AG04449 (cell line): ENCODE measurements around the gene EDARADD.

Experiments
- CTCF ChIA-PET: fragments of 350-600 bp; formaldehyde crosslinking; extraction: SDS; loops from one replicate; lab custom pipeline; 2021; ENCODE audit warnings: antibody characterized with exemption; lab: Yijun Ruan, JAX
- POLR2A ChIA-PET: fragments of 400-600, 350-600 bp; formaldehyde crosslinking; extraction: SDS; loops from one replicate; lab custom pipeline; 2020; ENCODE audit warnings: antibody characterized with exemption, inconsistent platforms; lab: Yijun Ruan, JAX
- DNase-seq: peaks from one replicate; pipeline ENCODE4 v3.0.0-alpha.2; 2010; ENCODE audit warnings: low read depth, low spot score
- H3K4me3 ChIP-seq: 2 replicates; pipeline ENCODE4 v1.5.1; 2011; ENCODE audit warnings: low read depth, mild to moderate bottlenecking, control low read depth, low read length
- CTCF ChIP-seq: IDR thresholded peaks from one replicate; pipeline ENCODE4 v1.5.1; 2011; ENCODE audit warnings: mild to moderate bottlenecking, moderate library complexity, low read length, control low read depth, inconsistent platforms; ENCODE audit not compliant: insufficient read depth; ENCODE audit errors: missing control alignments

Gene EDARADD

GRCh38 chr1:236397173-236397759 lies 3.2 kb downstream of the EDARADD start:
- DNase-seq = no peak
- no peak overlapping the region for H3K4me3 ChIP-seq
- POLR2A ChIA-PET = no interaction called here
- CTCF ChIA-PET = interaction anchor here (1.8 kb wide), 1 partner anchor 18 kb away, joined by 4 read pairs; no protein-coding TSS in a partner anchor
- no peak for TF ChIP-seq CTCF

GRCh38 chr1:236398538-236398937 lies 4.5 kb downstream of the EDARADD start:
- ChIA-PET POLR2A (no interaction called here), CTCF (no interaction called here)
- no peak overlapping the region for H3K4me3 ChIP-seq
- no peak for TF ChIP-seq CTCF
- DNase-seq = no peak

- H3K4me3 ChIP-seq = no peak overlapping the region
- TF ChIP-seq CTCF = no peak
- CTCF ChIA-PET = no interaction called here
- no peak for DNase-seq
- POLR2A ChIA-PET = no interaction called here
These were observed 6.0 kb downstream of the EDARADD start for GRCh38 chr1:236400061-236400603.

- no peak for TF ChIP-seq CTCF
- no peak overlapping the region for H3K4me3 ChIP-seq
- CTCF ChIA-PET = no interaction called here
- POLR2A ChIA-PET = no interaction called here
- DNase-seq = no peak
These were observed 7.6 kb downstream of the EDARADD start for GRCh38 chr1:236401698-236402097.

GRCh38 chr1:236403905-236404696 lies 10.0 kb downstream of the EDARADD start:
- DNase-seq = no peak

More at GRCh38 chr1:236403905-236404696, 10.0 kb downstream of the EDARADD start:
- TF ChIP-seq CTCF = no peak
- POLR2A ChIA-PET = no interaction called here
- CTCF ChIA-PET = no interaction called here
- H3K4me3 ChIP-seq = no peak overlapping the region
